Smooth muscle cell (in vitro differentiated cells): ENCODE measurements around the gene CEP104. TPM values are rescaled to one million over a fixed set of nuclear protein-coding genes. Genes with fewer than 3 reads are reported as not detected.
"Not testable (repeated sequence)": the region's sequence is repeated elsewhere in the genome, so short reads cannot be mapped to it uniquely, and the experiment has no call there.

Experiments
- DNase-seq: peaks from one replicate; lab custom pipeline; 2025; ENCODE audit not compliant: unreplicated experiment; lab: John Stamatoyannopoulos, UW
- H2AFZ ChIP-seq: fragments of 200-600 bp; sonication (generic); 2 replicates; pipeline ENCODE4 v1.6.0; 2016; ENCODE audit warnings: antibody characterized with exemption, low read depth, mild to moderate bottlenecking
- H3F3A ChIP-seq: fragments of 200-600 bp; sonication (generic); 2 replicates; pipeline ENCODE4 v1.6.0; 2017; ENCODE audit warnings: antibody characterized with exemption, low read depth
- H3K27ac ChIP-seq: fragments of 200-600 bp; sonication (generic); 2 replicates; pipeline ENCODE4 v1.5.1; 2016; ENCODE audit warnings: low read depth, mild to moderate bottlenecking
- H3K27me3 ChIP-seq: fragments of 200-600 bp; sonication (generic); 2 replicates; pipeline ENCODE4 v1.6.1; 2016; ENCODE audit warnings: low read depth, mild to moderate bottlenecking
- H3K36me3 ChIP-seq: fragments of 200-600 bp; sonication (generic); 2 replicates; pipeline ENCODE4 v1.5.1; 2016; ENCODE audit warnings: low read depth
- H3K4me1 ChIP-seq: fragments of 200-600 bp; sonication (generic); 2 replicates; pipeline ENCODE4 v1.5.1; 2016; ENCODE audit warnings: low read depth
- H3K4me2 ChIP-seq: fragments of 200-600 bp; sonication (generic); 2 replicates; pipeline ENCODE4 v1.6.0; 2016; ENCODE audit warnings: mild to moderate bottlenecking
- H3K4me3 ChIP-seq: fragments of 200-600 bp; sonication (generic); 2 replicates; pipeline ENCODE4 v1.5.1; 2016; ENCODE audit warnings: mild to moderate bottlenecking
- H3K79me2 ChIP-seq: fragments of 200-600 bp; sonication (generic); 2 replicates; pipeline ENCODE4 v1.6.0; 2016; ENCODE audit warnings: low read depth, mild to moderate bottlenecking
- H3K9ac ChIP-seq: fragments of 200-600 bp; sonication (generic); 2 replicates; pipeline ENCODE4 v1.6.0; 2016; ENCODE audit warnings: low read depth
- H3K9me3 ChIP-seq: fragments of 200-600 bp; sonication (generic); replicated peaks from 2 replicates; pipeline ENCODE4 v1.5.1; 2016; ENCODE audit warnings: low read depth
- H4K20me1 ChIP-seq: fragments of 200-600 bp; sonication (generic); 2 replicates; pipeline ENCODE4 v1.6.0; 2016; ENCODE audit warnings: low read depth
- WGBS: methylation state at CpG from one replicate; pipeline ENCODE4 v1.1.7; 2016; ENCODE audit warnings: low lambda C conversion rate; 5-methylcytosine and 5-hydroxymethylcytosine counted together
- polyA plus RNA-seq: library from polyadenylated mRNA; unstranded; fragments of >200 nt; fragmentation: Nextera tagmentation; extraction: Ambion mirVana; gene quantifications from 2 replicates; pipeline ENCODE4 v1.2.1, GENCODE V29; 2016
- total RNA-seq: library from RNA; depleted of rRNA; stranded (reverse); fragments of >200 nt; gene quantifications from 2 replicates; pipeline ENCODE4 v1.2.3, GENCODE V29; 2014
- TF ChIP-seq, protein P1 (sequence below): fragments of 200-600 bp; sonication (generic); IDR thresholded peaks from 2 replicates; pipeline ENCODE4 v1.5.1; 2017; ENCODE audit warnings: borderline replicate concordance, mild to moderate bottlenecking, antibody characterized with exemption; ENCODE audit not compliant: insufficient read depth, poor library complexity, severe bottlenecking

CEP104 gene
- total and polyA plus RNA-seq, 2 experiments from 2014 or later: 16.8 to 25.4 TPM

DNA sequence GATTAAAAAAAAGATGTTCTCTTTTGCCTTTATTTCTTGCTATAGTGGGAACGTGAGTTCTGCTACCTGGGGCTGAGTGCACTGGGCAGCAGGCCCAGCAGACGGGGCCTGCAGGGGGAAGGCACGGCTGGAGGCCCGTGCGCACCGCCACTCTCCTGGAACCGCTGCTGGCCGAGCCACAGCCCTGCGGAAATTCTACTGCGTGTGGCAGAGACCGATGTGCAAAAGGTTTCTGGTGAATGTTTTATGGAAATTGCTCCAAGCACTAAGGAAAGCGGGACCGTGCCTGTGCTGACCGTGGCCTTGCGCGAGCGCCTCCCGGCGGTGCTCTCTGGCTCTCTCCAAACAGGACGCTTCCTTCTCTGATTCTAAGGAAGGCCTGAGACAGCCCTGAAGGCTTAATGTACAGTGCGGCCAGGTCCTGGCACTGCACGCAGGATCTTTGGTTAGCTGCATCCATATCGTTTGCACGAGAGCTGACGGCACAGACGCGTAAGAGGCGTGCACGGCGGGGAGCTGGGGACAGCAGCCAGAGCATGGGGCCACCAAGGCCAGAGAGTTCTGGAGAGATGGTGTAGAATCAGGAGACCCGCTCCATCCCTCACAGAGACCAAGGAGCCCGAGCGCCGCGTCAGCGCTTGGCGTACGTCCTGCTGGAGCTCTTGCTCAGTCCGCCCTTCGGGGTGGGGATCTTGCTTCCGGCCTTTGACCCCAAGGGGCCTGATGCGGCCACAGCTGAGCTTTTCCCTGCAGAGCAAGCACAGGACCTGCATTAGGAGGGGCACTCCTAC lies 42.0 kb downstream of the CEP104 start:
- H2AFZ ChIP-seq: no peak overlapping the region
- H3K4me1 ChIP-seq: no peaks in the 10 kb centered on the region
- TF ChIP-seq, protein P1, sequence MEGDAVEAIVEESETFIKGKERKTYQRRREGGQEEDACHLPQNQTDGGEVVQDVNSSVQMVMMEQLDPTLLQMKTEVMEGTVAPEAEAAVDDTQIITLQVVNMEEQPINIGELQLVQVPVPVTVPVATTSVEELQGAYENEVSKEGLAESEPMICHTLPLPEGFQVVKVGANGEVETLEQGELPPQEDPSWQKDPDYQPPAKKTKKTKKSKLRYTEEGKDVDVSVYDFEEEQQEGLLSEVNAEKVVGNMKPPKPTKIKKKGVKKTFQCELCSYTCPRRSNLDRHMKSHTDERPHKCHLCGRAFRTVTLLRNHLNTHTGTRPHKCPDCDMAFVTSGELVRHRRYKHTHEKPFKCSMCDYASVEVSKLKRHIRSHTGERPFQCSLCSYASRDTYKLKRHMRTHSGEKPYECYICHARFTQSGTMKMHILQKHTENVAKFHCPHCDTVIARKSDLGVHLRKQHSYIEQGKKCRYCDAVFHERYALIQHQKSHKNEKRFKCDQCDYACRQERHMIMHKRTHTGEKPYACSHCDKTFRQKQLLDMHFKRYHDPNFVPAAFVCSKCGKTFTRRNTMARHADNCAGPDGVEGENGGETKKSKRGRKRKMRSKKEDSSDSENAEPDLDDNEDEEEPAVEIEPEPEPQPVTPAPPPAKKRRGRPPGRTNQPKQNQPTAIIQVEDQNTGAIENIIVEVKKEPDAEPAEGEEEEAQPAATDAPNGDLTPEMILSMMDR: no peak
- peaks cover 4% of the 10 kb centered on the region for H3K36me3 ChIP-seq
- no peak overlapping the region for H3K9ac ChIP-seq
- H4K20me1 ChIP-seq: no peaks in the 10 kb centered on the region
- H3K9me3 ChIP-seq: no peaks in the 10 kb centered on the region
- WGBS: 92% methylated on average over 42 of the region's 42 CpGs
- H3K27me3 ChIP-seq: no peaks in the 10 kb centered on the region
- no peaks in the 10 kb centered on the region for H3K79me2 ChIP-seq
- H3K4me3 ChIP-seq: no peak overlapping the region
- H3F3A ChIP-seq: no peaks in the 10 kb centered on the region
- H3K4me2 ChIP-seq: no peak overlapping the region
- DNase-seq: no peak
- no peak overlapping the region for H3K27ac ChIP-seq

DNA sequence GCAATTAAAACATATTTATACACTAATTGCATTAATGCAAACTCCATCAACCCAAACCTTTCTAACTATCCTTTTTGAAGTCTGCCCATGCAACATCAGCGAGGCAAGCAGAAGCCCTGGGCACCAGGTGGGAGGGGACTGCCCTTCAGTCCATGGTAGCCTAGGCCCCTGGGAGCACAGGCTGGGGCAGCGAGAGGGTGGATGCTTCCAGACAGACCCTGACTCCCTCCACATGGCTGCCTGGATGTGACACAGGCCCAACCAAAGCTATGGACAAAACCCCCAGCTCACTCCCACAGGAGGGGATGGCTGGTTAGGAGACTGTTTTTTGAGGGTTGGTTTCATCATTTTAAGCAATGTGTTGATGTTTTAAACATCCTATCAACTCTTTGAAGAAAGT lies 42.9 kb downstream of the CEP104 start:
- 96% methylated on average over 2 of the region's 2 CpGs for WGBS

DNA sequence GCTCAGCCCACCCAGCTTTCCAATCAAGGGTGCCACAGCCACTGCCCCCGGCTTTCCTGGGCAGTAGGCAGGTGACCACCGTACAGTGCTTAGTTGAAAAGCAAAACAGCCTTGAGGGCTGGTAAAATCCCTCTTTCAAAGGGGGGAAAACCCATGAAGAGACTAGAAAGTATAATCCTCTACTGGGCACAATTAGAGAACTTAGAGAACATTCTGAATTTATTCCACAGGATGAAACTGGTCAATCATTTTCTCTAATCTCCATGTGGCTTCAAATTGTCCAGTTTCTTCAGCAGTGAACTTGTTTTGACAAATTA lies 45.5 kb downstream of the CEP104 start:
- Histone ChIP-seq H3K27ac (no peak overlapping the region), H3F3A (no peaks in the 10 kb centered on the region), H3K79me2 (no peaks in the 10 kb centered on the region), H3K4me3 (no peak overlapping the region), H4K20me1 (no peaks in the 10 kb centered on the region), H3K9ac (no peak overlapping the region), H3K9me3 (no peaks in the 10 kb centered on the region), H3K27me3 (no peaks in the 10 kb centered on the region), H3K4me2 (no peak overlapping the region), H3K4me1 (no peaks in the 10 kb centered on the region), H3K36me3 (peaks cover 4% of the 10 kb centered on the region), H2AFZ (no peak overlapping the region)
- WGBS: 86% methylated on average over 2 of the region's 2 CpGs
- no peak for DNase-seq
- TF ChIP-seq, protein P1: no peak

More for the DNA sequence above, 42.9 kb downstream of the CEP104 start:
- Histone ChIP-seq H3K27me3 (no peaks in the 10 kb centered on the region), H3F3A (no peaks in the 10 kb centered on the region), H3K9ac (no peak overlapping the region), H3K27ac (no peak overlapping the region), H3K79me2 (no peaks in the 10 kb centered on the region), H2AFZ (no peak overlapping the region), H3K4me2 (no peak overlapping the region), H3K4me3 (no peak overlapping the region), H3K4me1 (no peaks in the 10 kb centered on the region), H3K9me3 (no peaks in the 10 kb centered on the region), H3K36me3 (peaks cover 4% of the 10 kb centered on the region), H4K20me1 (no peaks in the 10 kb centered on the region)
- TF ChIP-seq, protein P1: no peak
- no peak for DNase-seq

DNA sequence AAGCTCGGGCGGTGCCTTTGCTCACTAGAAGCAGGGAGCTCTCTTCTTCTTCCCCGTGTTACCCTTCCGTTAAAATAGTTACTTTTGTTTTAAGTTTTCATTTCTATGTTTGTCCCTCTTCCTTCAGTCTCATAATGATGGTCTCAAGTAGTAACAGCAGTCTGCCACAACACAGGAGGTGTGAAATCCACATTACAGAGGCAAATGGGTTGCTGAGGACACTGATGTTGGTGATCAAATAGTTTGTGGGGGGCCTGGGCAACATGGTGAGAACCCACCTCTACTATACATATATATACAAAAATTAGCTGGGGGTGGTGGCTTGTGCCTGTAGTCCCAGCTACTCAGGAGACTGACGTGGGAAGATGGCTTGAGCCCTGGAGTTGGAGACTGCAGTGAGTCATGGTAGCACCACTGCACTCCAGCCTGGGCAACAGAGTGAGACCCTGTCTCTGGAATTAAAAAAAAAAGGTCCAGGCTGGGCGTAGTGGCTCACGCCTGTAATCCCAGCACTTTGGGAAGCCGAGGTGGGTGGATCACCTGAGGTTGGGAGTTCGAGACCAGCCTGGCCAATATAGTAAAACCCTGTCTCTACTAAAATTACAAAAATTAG lies 46.8 kb downstream of the CEP104 start:
- DNase-seq: not testable (repeated sequence)
- 87% methylated on average over 9 of the region's 9 CpGs for WGBS

More for the DNA sequence above, 46.8 kb downstream of the CEP104 start:
- H3K4me3 ChIP-seq, H3F3A ChIP-seq, H4K20me1 ChIP-seq, H3K4me2 ChIP-seq, H3K36me3 ChIP-seq, H3K4me1 ChIP-seq, H3K79me2 ChIP-seq, H2AFZ ChIP-seq, H3K27me3 ChIP-seq, H3K9ac ChIP-seq, H3K9me3 ChIP-seq, H3K27ac ChIP-seq: not testable (repeated sequence)
